ENCODE measurements around the gene VANGL1. TPM values are rescaled to one million over a fixed set of nuclear protein-coding genes. Genes with fewer than 3 reads are reported as not detected.

Gene VANGL1
- total and polyA plus RNA-seq, 2 of the 8 experiments (the other 6 are each of a cell fraction or from before 2014, with no cell fraction given): 9.4 to 13.4 TPM

- TF ChIP-seq PHF8 (conservative IDR thresholded peaks at IDR 0.05; ENCODE audit: low read depth, low read length) (peak; percentile 34), HDAC2 (IDR thresholded peaks at IDR 0.05; ENCODE audit: borderline replicate concordance in 1 of 2, low read depth in 2 of 2, low read length in 2 of 2) (peak in 1 of 2 experiments; percentile 72; a peak in 1 of 4 replicates), SUZ12 (IDR thresholded peaks at IDR 0.05; ENCODE audit: low read length) (peak; percentile 47; the same call in 1 of the 2 replicates), ASH2L (IDR thresholded peaks at IDR 0.05; ENCODE audit: low read length) (peak; percentile 87)
- TF ChIP-seq, protein P1, sequence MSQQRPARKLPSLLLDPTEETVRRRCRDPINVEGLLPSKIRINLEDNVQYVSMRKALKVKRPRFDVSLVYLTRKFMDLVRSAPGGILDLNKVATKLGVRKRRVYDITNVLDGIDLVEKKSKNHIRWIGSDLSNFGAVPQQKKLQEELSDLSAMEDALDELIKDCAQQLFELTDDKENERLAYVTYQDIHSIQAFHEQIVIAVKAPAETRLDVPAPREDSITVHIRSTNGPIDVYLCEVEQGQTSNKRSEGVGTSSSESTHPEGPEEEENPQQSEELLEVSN (IDR thresholded peaks at IDR 0.05): peak; percentile 32; the same call in 1 of the 2 replicates
Measured at GRCh38 chr1:115642168-115643072, 650 bp downstream of the VANGL1 start (continued).

All from H1 (cell line).